ENCODE measurements around the gene HACE1.

GRCh38 chr6:104711371-104711770 lies 148.3 kb downstream of the HACE1 start:
- TF ChIP-seq CTCF (IDR thresholded peaks at IDR 0.05 in 8 of 11, conservative IDR thresholded peaks at IDR 0.05 in 3 of 11) (no peak), POLR2A (IDR thresholded peaks at IDR 0.05) (no peak), POLR2AphosphoS5 (IDR thresholded peaks at IDR 0.05) (peak in 1 of 3 donors; percentile 49)

Data from spleen (tissue), 7 donors.